Glutamatergic neuron (in vitro differentiated cells): ENCODE measurements around the gene RNF167. TPM values are rescaled to one million over a fixed set of nuclear protein-coding genes. Genes with fewer than 3 reads are reported as not detected.
A peak's percentile ranks its signal among the peaks of the same experiment; 100 is the strongest.

Experiments used
- DNase-seq: peaks from one replicate; pipeline ENCODE4 v3.0.0; 2022
- H3K27ac Mint-ChIP-seq: one replicate; pipeline ENCODE4 v1.8.0; 2020; ENCODE audit warnings: mild to moderate bottlenecking, mixed read lengths, inconsistent platforms; ENCODE audit not compliant: unreplicated experiment
- H3K27me3 Mint-ChIP-seq: one replicate; pipeline ENCODE4 v1.8.0; 2020; ENCODE audit warnings: mild to moderate bottlenecking, moderate library complexity, mixed read lengths, inconsistent platforms; ENCODE audit not compliant: unreplicated experiment
- H3K36me3 Mint-ChIP-seq: one replicate; pipeline ENCODE4 v1.8.0; 2020; ENCODE audit warnings: mild to moderate bottlenecking, mixed read lengths, inconsistent platforms; ENCODE audit not compliant: unreplicated experiment
- H3K4me1 Mint-ChIP-seq: one replicate; pipeline ENCODE4 v1.8.0; 2020; ENCODE audit warnings: mild to moderate bottlenecking, low read depth, mixed read lengths, inconsistent platforms; ENCODE audit not compliant: unreplicated experiment
- H3K4me3 Mint-ChIP-seq: one replicate; pipeline ENCODE4 v1.8.0; 2020; ENCODE audit warnings: mild to moderate bottlenecking, mixed read lengths, inconsistent platforms; ENCODE audit not compliant: unreplicated experiment
- H3K9me3 Mint-ChIP-seq: one replicate; pipeline ENCODE4 v1.8.0; 2020; ENCODE audit warnings: mild to moderate bottlenecking, moderate library complexity, mixed read lengths, inconsistent platforms; ENCODE audit not compliant: unreplicated experiment
- total RNA-seq: library from RNA; stranded (reverse); fragmentation: NEBNext Ultra II Directional; extraction: Animal tissue kit (Norgen Biotek cat#: 25700); gene quantifications from one replicate; pipeline ENCODE4 v1.2.1, GENCODE V29; 2021; ENCODE audit not compliant: unreplicated experiment
- TF ChIP-seq, protein P1 (sequence below): fragments of 200-600 bp; sonication (generic); IDR thresholded peaks from one replicate; pipeline ENCODE4 v1.5.0; 2021; ENCODE audit not compliant: partially characterized antibody, unreplicated experiment

RNF167 gene
- total RNA-seq, 1 donor from 2014 or later = 96.1 TPM

DNA sequence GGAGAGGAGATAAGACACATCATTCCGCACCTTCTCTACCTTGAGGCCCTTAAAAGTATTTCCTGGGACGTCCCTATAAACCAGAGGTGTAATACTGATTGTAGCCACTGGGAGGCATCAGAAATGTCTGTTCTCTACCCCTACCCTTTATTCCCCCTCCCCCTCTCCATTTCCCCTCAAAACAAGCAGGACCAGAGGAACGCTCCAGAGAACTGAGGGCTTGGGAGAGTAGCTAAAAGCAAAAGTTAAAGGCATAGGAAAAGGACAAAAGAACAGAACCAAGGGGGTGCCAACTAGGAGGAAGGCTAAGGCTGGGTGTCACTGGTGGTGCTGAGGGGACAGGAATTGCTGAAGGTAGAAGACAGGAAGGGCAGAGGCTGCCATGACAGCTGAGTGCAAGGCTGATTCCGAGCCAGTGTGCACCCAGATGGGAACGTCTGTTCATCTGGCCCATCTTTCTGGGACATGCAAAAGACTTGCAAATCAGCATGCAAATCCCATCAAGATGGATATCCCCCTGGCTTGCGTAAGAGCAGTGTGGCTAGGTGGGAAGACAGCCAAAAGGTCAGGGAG, 40.7 kb downstream of the RNF167 start:
- H3K27me3 Mint-ChIP-seq = peaks cover 16% of the 10 kb centered on the region
- TF ChIP-seq, protein P1, sequence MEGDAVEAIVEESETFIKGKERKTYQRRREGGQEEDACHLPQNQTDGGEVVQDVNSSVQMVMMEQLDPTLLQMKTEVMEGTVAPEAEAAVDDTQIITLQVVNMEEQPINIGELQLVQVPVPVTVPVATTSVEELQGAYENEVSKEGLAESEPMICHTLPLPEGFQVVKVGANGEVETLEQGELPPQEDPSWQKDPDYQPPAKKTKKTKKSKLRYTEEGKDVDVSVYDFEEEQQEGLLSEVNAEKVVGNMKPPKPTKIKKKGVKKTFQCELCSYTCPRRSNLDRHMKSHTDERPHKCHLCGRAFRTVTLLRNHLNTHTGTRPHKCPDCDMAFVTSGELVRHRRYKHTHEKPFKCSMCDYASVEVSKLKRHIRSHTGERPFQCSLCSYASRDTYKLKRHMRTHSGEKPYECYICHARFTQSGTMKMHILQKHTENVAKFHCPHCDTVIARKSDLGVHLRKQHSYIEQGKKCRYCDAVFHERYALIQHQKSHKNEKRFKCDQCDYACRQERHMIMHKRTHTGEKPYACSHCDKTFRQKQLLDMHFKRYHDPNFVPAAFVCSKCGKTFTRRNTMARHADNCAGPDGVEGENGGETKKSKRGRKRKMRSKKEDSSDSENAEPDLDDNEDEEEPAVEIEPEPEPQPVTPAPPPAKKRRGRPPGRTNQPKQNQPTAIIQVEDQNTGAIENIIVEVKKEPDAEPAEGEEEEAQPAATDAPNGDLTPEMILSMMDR = peak; percentile 87
- peaks cover 9% of the 10 kb centered on the region for H3K4me1 Mint-ChIP-seq
- H3K27ac Mint-ChIP-seq = peak overlapping the region; percentile 85
- DNase-seq = no peak
- H3K36me3 Mint-ChIP-seq = peaks cover 6% of the 10 kb centered on the region
- H3K9me3 Mint-ChIP-seq = peaks cover 3% of the 10 kb centered on the region
- peak overlapping the region; percentile 56 for H3K4me3 Mint-ChIP-seq

DNA sequence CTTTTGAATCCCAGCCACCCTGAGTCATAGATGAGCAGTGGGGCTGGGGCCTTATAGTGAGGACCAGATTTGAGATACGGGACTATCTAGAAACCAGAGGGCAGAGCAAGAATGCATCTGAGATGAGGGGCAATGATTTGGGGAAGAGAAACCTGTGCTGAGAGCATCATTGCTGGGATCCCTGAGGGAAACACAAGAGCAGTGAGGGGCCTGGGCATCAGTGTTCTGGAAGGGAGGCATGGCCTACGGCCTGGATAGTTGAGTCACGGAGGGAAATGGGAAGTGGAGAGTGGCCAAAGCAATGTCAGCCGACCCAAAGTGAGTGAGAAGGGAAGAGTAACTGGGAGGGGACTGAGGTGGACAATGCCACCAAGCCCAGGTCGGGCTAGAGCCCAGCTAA, 42.2 kb downstream of the RNF167 start:
- no peak for DNase-seq
- Mint-ChIP-seq H3K4me3 (no peak overlapping the region), H3K27ac (no peak overlapping the region), H3K4me1 (peaks cover 9% of the 10 kb centered on the region), H3K9me3 (peaks cover 8% of the 10 kb centered on the region), H3K27me3 (peaks cover 13% of the 10 kb centered on the region), H3K36me3 (peaks cover 6% of the 10 kb centered on the region)
- TF ChIP-seq, protein P1 = no peak

DNA sequence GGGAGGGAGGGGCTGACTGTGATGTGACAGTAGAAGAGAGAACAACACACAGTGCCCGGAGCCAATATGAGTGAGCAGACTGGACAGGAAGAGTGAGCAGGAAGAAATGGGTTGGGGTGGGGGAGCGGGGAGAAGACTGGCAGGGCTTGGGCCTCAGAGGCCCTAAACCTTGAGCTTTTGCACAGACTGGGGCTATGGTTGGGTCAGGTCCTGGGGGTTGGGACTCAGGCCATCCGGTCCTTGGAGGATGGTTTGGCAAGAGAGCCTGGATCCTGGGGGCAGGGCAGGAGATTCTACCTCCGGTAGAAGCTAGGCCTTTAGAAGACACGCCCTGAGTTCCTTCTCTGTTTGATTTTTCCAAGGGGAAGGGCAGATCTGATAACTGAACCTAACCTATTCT, 46.3 kb downstream of the RNF167 start:
- Mint-ChIP-seq H3K27me3 (peaks cover 8% of the 10 kb centered on the region), H3K36me3 (peaks cover 6% of the 10 kb centered on the region), H3K27ac (peak overlapping the region; percentile 92), H3K4me3 (peak overlapping the region; percentile 86), H3K4me1 (peaks cover 16% of the 10 kb centered on the region), H3K9me3 (peaks cover 8% of the 10 kb centered on the region)
- TF ChIP-seq, protein P1 = no peak
- DNase-seq = no peak

DNA sequence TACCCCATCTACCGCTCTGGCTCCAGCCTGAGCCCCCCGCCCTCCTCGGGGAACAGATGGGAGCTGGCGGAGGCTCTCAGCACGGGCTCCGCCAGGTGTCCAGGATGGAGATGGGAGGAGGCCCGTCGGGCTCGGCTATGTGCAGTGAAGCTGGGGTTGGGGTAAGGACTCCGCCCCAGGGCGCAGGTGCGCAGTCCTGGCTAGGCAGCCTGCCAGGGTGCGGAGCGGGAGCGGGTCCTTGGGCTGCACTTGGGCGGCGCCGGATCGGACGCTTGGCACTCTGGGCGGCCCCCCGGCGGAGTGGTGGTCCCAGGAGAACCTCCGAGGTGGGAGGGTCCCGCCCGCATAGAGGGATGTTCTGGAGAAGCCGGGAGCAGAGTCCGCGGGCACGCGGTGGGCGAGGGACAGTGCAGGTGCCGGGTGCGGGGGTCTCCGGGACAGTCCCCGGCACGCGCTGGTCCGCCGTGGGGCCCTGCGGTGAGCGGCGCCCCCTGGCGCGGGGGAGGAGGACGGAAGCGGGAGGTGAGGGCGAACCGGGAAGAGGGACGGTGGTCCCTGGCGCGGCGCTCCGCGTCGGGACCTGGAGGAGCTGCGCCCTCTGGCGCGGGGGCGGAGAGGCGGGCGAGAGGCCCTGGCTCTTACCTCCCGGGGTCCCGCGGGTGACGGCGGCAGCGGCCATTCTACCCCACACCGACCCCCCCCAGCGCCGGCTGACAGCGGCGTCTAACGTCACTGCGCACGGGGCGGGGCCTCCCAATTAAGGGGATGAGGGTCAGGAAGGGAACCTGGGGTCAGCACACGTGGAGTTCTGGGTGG, 47.1 kb downstream of the RNF167 start, which contains the start of gene CAMTA2:
Gene CAMTA2, minus strand, starts transcription at position 725 of the 816 bp plus-strand sequence. CDS start 1,453 bp downstream, outside the sequence.
- Mint-ChIP-seq H3K4me1 (peaks cover 16% of the 10 kb centered on the region), H3K27me3 (peaks cover 5% of the 10 kb centered on the region), H3K27ac (peak within 1 kb of the TSS; percentile 92), H3K36me3 (peaks cover 4% of the 10 kb centered on the region), H3K9me3 (peaks cover 8% of the 10 kb centered on the region), H3K4me3 (peak within 1 kb of the TSS; percentile 86)
- peak; percentile 97 for DNase-seq
- TF ChIP-seq, protein P1 = peak; percentile 86
